HG03159 (cell line): ENCODE results near the gene ITCH.
"Not testable (repeated sequence)": the region's sequence is repeated elsewhere in the genome, so short reads cannot be mapped to it uniquely, and the experiment has no call there.

Experiments
- ATAC-seq: cut with Tn5 transposase; IDR thresholded peaks from one replicate; pipeline ENCODE4 v1.9.1; 2021; ENCODE audit warnings: mild to moderate bottlenecking, moderate library complexity; ENCODE audit not compliant: unreplicated experiment

ITCH gene

GRCh38 chr20:34412453-34412852, 49.4 kb downstream of the ITCH start:
- no peak for ATAC-seq

GRCh38 chr20:34414525-34414924, 51.5 kb downstream of the ITCH start:
- not testable (repeated sequence) for ATAC-seq

- peak; percentile 54 for ATAC-seq
These were observed 52.0 kb downstream of the ITCH start for GRCh38 chr20:34415079-34415478.

- ATAC-seq = no peak
These were observed 57.1 kb downstream of the ITCH start for GRCh38 chr20:34420146-34420545.

- ATAC-seq = no peak
These were observed 57.9 kb downstream of the ITCH start for GRCh38 chr20:34420975-34421374.

- no peak for ATAC-seq
These were observed 58.8 kb downstream of the ITCH start for GRCh38 chr20:34421766-34422466.

- not testable (repeated sequence) for ATAC-seq
These were observed 62.1 kb downstream of the ITCH start for GRCh38 chr20:34425032-34425690.

- no peak for ATAC-seq
These were observed 63.0 kb downstream of the ITCH start for GRCh38 chr20:34426026-34426425.

GRCh38 chr20:34427331-34427730, 64.3 kb downstream of the ITCH start:
- ATAC-seq = no peak

GRCh38 chr20:34427784-34428183, 64.7 kb downstream of the ITCH start:
- ATAC-seq = no peak

GRCh38 chr20:34431168-34431567, 68.1 kb downstream of the ITCH start:
- ATAC-seq = no peak

- ATAC-seq = not testable (repeated sequence)
These were observed 69.6 kb downstream of the ITCH start for GRCh38 chr20:34432663-34433062.

- ATAC-seq = no peak
These were observed 70.3 kb downstream of the ITCH start for GRCh38 chr20:34433391-34433790.

GRCh38 chr20:34435589-34435988, 72.5 kb downstream of the ITCH start:
- ATAC-seq = no peak

GRCh38 chr20:34437330-34437986, 74.4 kb downstream of the ITCH start:
- no peak for ATAC-seq

- ATAC-seq = no peak
These were observed 76.1 kb downstream of the ITCH start for GRCh38 chr20:34439168-34439567.

- ATAC-seq = not testable (repeated sequence)
These were observed 78.3 kb downstream of the ITCH start for GRCh38 chr20:34441423-34441822.

- ATAC-seq = no peak
These were observed 80.5 kb downstream of the ITCH start for GRCh38 chr20:34443546-34443945.

- no peak for ATAC-seq
These were observed 82.3 kb downstream of the ITCH start for GRCh38 chr20:34445177-34446065.

- no peak for ATAC-seq
These were observed 85.4 kb downstream of the ITCH start for GRCh38 chr20:34448517-34448916.
